Keratinocyte (primary cell): ENCODE data around the gene CNKSR2. TPM values are rescaled to one million over a fixed set of nuclear protein-coding genes. Genes with fewer than 3 reads are reported as not detected.

Experiments
- DNase-seq: peaks from one replicate; pipeline ENCODE4 v3.0.0-alpha.2; 2011; ENCODE audit warnings: low read depth, missing footprints, low spot score
- FAIRE-seq: peaks from 2 replicates; lab custom pipeline; 2011; peaks lifted over from hg19 to GRCh38; lab: Jason Lieb, UNC
- H2AFZ ChIP-seq: 2 replicates; pipeline ENCODE4 v1.6.0; 2012; ENCODE audit warnings: low read length, control low read depth, inconsistent platforms; ENCODE audit not compliant: control insufficient read depth
- H3K27ac ChIP-seq: 2 replicates; pipeline ENCODE4 v1.5.1; 2011; ENCODE audit warnings: low read length; ENCODE audit not compliant: control insufficient read depth, insufficient read depth
- H3K27me3 ChIP-seq: 3 replicates; pipeline ENCODE4 v1.6.0; 2011; ENCODE audit warnings: low read length; ENCODE audit not compliant: control insufficient read depth, insufficient read depth; ENCODE audit errors: extremely low read depth
- H3K36me3 ChIP-seq, 2 experiments: 2 replicates in 1 of 2; 3 replicates in 1 of 2; pipeline ENCODE4 v1.5.1; 2011; ENCODE audit warnings: low read length in 2 of 2, mild to moderate bottlenecking in 1 of 2; ENCODE audit not compliant: control insufficient read depth in 2 of 2, insufficient read depth in 2 of 2; ENCODE audit errors: extremely low read depth in 1 of 2
- H3K4me1 ChIP-seq: 3 replicates; pipeline ENCODE4 v1.5.1; 2011; ENCODE audit warnings: low read length; ENCODE audit not compliant: control insufficient read depth, insufficient read depth; ENCODE audit errors: extremely low read depth
- H3K4me2 ChIP-seq: 3 replicates; pipeline ENCODE4 v1.6.0; 2011; ENCODE audit warnings: low read depth, low read length; ENCODE audit not compliant: control insufficient read depth, insufficient read depth; ENCODE audit errors: extremely low read depth
- H3K4me3 ChIP-seq, 3 experiments: fragments of 200-600 bp in 1 of 3; sonication (generic) in 1 of 3; 2 replicates in 2 of 3; 3 replicates in 1 of 3; pipeline ENCODE4 v1.5.1; 2011 to 2016; ENCODE audit warnings: low read length in 3 of 3, mild to moderate bottlenecking in 3 of 3, control low read depth in 2 of 3, inconsistent platforms in 1 of 3, low read depth in 1 of 3, mixed read lengths in 1 of 3, mixed run types in 1 of 3, moderate library complexity in 1 of 3; ENCODE audit not compliant: control insufficient read depth in 2 of 3, insufficient read depth in 2 of 3; ENCODE audit errors: extremely low read depth in 1 of 3
- H3K79me2 ChIP-seq: 2 replicates; pipeline ENCODE4 v1.6.0; 2012; ENCODE audit warnings: low read length; ENCODE audit not compliant: control insufficient read depth, insufficient read depth
- H3K9ac ChIP-seq: 3 replicates; pipeline ENCODE4 v1.6.0; 2011; ENCODE audit warnings: low read length; ENCODE audit not compliant: control insufficient read depth, insufficient read depth; ENCODE audit errors: extremely low read depth
- H3K9me1 ChIP-seq: 3 replicates; pipeline ENCODE4 v1.6.0; 2011; ENCODE audit warnings: low read length; ENCODE audit not compliant: control insufficient read depth, insufficient read depth; ENCODE audit errors: extremely low read depth
- H3K9me3 ChIP-seq: 2 replicates; pipeline ENCODE4 v1.5.1; 2012; ENCODE audit warnings: low read depth, low read length; ENCODE audit not compliant: control insufficient read depth
- H4K20me1 ChIP-seq: 3 replicates; pipeline ENCODE4 v1.6.0; 2011; ENCODE audit warnings: low read length; ENCODE audit not compliant: control insufficient read depth, insufficient read depth; ENCODE audit errors: extremely low read depth
- CTCF ChIP-seq, 3 experiments: IDR thresholded peaks in 1 of 3; conservative IDR thresholded peaks in 1 of 3; optimal IDR thresholded peaks in 1 of 3; 2 replicates in 2 of 3; 3 replicates in 1 of 3; pipeline versions ENCODE3 to v1.5.1; 2011; ENCODE audit warnings: low read length in 3 of 3, mild to moderate bottlenecking in 3 of 3, moderate library complexity in 2 of 3, control low read depth in 1 of 3, inconsistent platforms in 1 of 3; ENCODE audit not compliant: insufficient read depth in 2 of 3; ENCODE audit errors: extremely low read depth in 1 of 3
- EZH2 ChIP-seq: IDR thresholded peaks from one replicate; pipeline ENCODE4 v1.6.1; 2012; ENCODE audit warnings: inconsistent platforms, mild to moderate bottlenecking, low read length, moderate library complexity
- dilution Hi-C: fragments of 300-500 bp; cut with MboI; formaldehyde crosslinking; loops from one replicate; pipeline ENCODE4 v1.7.0; 2020; ENCODE audit warnings: low sequenced_read_pairs; ENCODE audit not compliant: extremely low pct_ligation_motif_present
- polyA plus RNA-seq, 5 experiments: library from polyadenylated mRNA; depleted of rRNA in 3 of 5; stranded (reverse) in 3 of 5; stranded (forward) in 1 of 5; unstranded in 1 of 5; fragments of >200 nt; gene quantifications; 1 replicate in 1 of 5; 2 replicates in 3 of 5; 3 replicates in 1 of 5; pipeline versions ENCODE4 v1.2.1 to v1.2.3, GENCODE V29; 2011 to 2012; ENCODE audit warnings: missing spikeins in 2 of 5, low read depth in 1 of 5, low replicate concordance in 1 of 5

Gene CNKSR2
- polyA plus RNA-seq, 1 donor (not counting 4 experiments of a cell fraction or from before 2014, with no cell fraction given): 0.63 TPM

- Histone ChIP-seq H3K27ac (no peak overlapping the region), H3K4me1 (peaks cover 3% of the 10 kb centered on the region), H3K9me1 (no peaks in the 10 kb centered on the region), H3K27me3 (no peaks in the 10 kb centered on the region), H3K79me2 (no peaks in the 10 kb centered on the region), H3K4me3 (no peak overlapping the region), H3K4me2 (no peak overlapping the region), H4K20me1 (no peaks in the 10 kb centered on the region), H2AFZ (no peak overlapping the region), H3K9ac (no peak overlapping the region), H3K9me3 (no peaks in the 10 kb centered on the region), H3K36me3 (no peaks in the 10 kb centered on the region)
- no peak for DNase-seq
- dilution Hi-C loops: no loop called here
- no peak for FAIRE-seq
- no peak for TF ChIP-seq EZH2
- no peak for TF ChIP-seq CTCF (optimal IDR thresholded peaks at IDR 0.05 in 1 of 3, IDR thresholded peaks at IDR 0.05 in 1 of 3, conservative IDR thresholded peaks at IDR 0.05 in 1 of 3; ENCODE audit: extremely low read depth in 1 of 3, insufficient read depth in 2 of 3, low read length in 3 of 3)
Observed at GRCh38 chrX:21666252-21666651, 292.0 kb downstream of the CNKSR2 start.

GRCh38 chrX:21666679-21667078, 292.5 kb downstream of the CNKSR2 start:
- H3K4me2 ChIP-seq: no peak overlapping the region
- DNase-seq: no peak
- H3K4me1 ChIP-seq: peaks cover under 1% of the 10 kb centered on the region
- H3K27ac ChIP-seq: no peak overlapping the region
- no peaks in the 10 kb centered on the region for H3K9me1 ChIP-seq
- H3K27me3 ChIP-seq: no peaks in the 10 kb centered on the region
- H4K20me1 ChIP-seq: no peaks in the 10 kb centered on the region
- no peak for FAIRE-seq
- no peak overlapping the region for H2AFZ ChIP-seq
- no peak overlapping the region for H3K9ac ChIP-seq
- TF ChIP-seq CTCF (optimal IDR thresholded peaks at IDR 0.05 in 1 of 3, IDR thresholded peaks at IDR 0.05 in 1 of 3, conservative IDR thresholded peaks at IDR 0.05 in 1 of 3; ENCODE audit: extremely low read depth in 1 of 3, insufficient read depth in 2 of 3, low read length in 3 of 3): no peak
- dilution Hi-C loops: no loop called here
- no peaks in the 10 kb centered on the region for H3K9me3 ChIP-seq
- H3K4me3 ChIP-seq: no peak overlapping the region
- no peaks in the 10 kb centered on the region for H3K36me3 ChIP-seq
- H3K79me2 ChIP-seq: no peaks in the 10 kb centered on the region
